SU-DHL-6 (cell line): ENCODE data around the gene ARHGEF28.

Experiments used
- H2AFZ ChIP-seq: fragments of 200-600 bp; sonication (generic); 2 replicates; pipeline ENCODE4 v1.6.1; 2014; ENCODE audit warnings: low read depth, mild to moderate bottlenecking, moderate library complexity, mixed read lengths, antibody characterized with exemption, low read length; ENCODE audit not compliant: severe bottlenecking
- H3F3A ChIP-seq: fragments of 200-600 bp; shearing (Covaris generic); 2 replicates; pipeline ENCODE4 v1.6.0; 2016; ENCODE audit warnings: antibody characterized with exemption, mild to moderate bottlenecking; ENCODE audit not compliant: insufficient read depth
- H3K27ac ChIP-seq: fragments of 200-600 bp; sonication (generic); 2 replicates; pipeline ENCODE4 v1.5.1; 2016; ENCODE audit warnings: low read depth, mild to moderate bottlenecking, low read length, moderate library complexity, mixed read lengths
- H3K27me3 ChIP-seq: fragments of 200-600 bp; sonication (generic), shearing (Covaris generic); 2 replicates; pipeline ENCODE4 v1.6.0; 2014; ENCODE audit warnings: mild to moderate bottlenecking, low read length
- H3K36me3 ChIP-seq: fragments of 200-600 bp; sonication (generic); 2 replicates; pipeline ENCODE4 v1.6.1; 2014; ENCODE audit warnings: mild to moderate bottlenecking, low read length, mixed read lengths
- H3K4me2 ChIP-seq: fragments of 300-600, 200-600 bp; shearing (Covaris generic), sonication (generic); 2 replicates; pipeline ENCODE4 v1.6.0; 2014; ENCODE audit warnings: low read length, low read depth, mild to moderate bottlenecking; ENCODE audit not compliant: poor library complexity, severe bottlenecking
- H3K4me3 ChIP-seq: fragments of 200-600 bp; sonication (generic); 2 replicates; pipeline ENCODE4 v1.5.1; 2014; ENCODE audit warnings: antibody characterized with exemption, low read length, mild to moderate bottlenecking, mixed read lengths; ENCODE audit not compliant: insufficient read depth, poor library complexity, severe bottlenecking
- H3K79me2 ChIP-seq: fragments of 200-600 bp; sonication (generic); 2 replicates; pipeline ENCODE4 v1.6.1; 2014; ENCODE audit warnings: mild to moderate bottlenecking, low read length, moderate library complexity; ENCODE audit not compliant: insufficient read depth
- H3K9ac ChIP-seq: fragments of 200-600 bp; sonication (generic); 2 replicates; pipeline ENCODE4 v1.7.0; 2014; ENCODE audit warnings: mild to moderate bottlenecking, low read length
- H3K9me2 ChIP-seq: fragments of 200-600 bp; sonication (generic); replicated peaks from 2 replicates; pipeline ENCODE4 v1.6.1; 2014; ENCODE audit warnings: low read length; ENCODE audit not compliant: insufficient read depth
- H3K9me3 ChIP-seq: fragments of 200-600 bp; sonication (generic); 2 replicates; pipeline ENCODE4 v1.6.1; 2014; ENCODE audit warnings: low read length, mixed read lengths; ENCODE audit not compliant: insufficient read depth
- H4K20me1 ChIP-seq: fragments of 200-600 bp; sonication (generic); 2 replicates; pipeline ENCODE4 v1.6.1; 2014; ENCODE audit warnings: low read depth, mild to moderate bottlenecking, antibody characterized with exemption, low read length, moderate library complexity, mixed read lengths
- EZH2phosphoT487 ChIP-seq: fragments of 200-600 bp; sonication (generic), shearing (Covaris generic); conservative IDR thresholded peaks from 2 replicates; pipeline ENCODE4 v1.6.1; 2018; ENCODE audit warnings: mild to moderate bottlenecking, antibody characterized with exemption, low read length, moderate library complexity, mixed read lengths
- TF ChIP-seq, protein P1 (sequence below): fragments of 200-600 bp; sonication (generic); IDR thresholded peaks from one replicate; pipeline ENCODE4 v1.5.1; 2017; ENCODE audit warnings: antibody characterized with exemption, mild to moderate bottlenecking, low read length, moderate library complexity; ENCODE audit not compliant: insufficient read depth, poor library complexity, severe bottlenecking

Gene ARHGEF28

GRCh38 chr5:73834693-73835092, 208.7 kb downstream of the ARHGEF28 start:
- Histone ChIP-seq H3K4me3 (no peak overlapping the region), H2AFZ (no peak overlapping the region), H3K27ac (no peak overlapping the region), H3K27me3 (no peaks in the 10 kb centered on the region), H3F3A (no peaks in the 10 kb centered on the region), H3K9me3 (no peaks in the 10 kb centered on the region), H3K4me2 (no peak overlapping the region), H3K9ac (no peak overlapping the region), H3K36me3 (no peaks in the 10 kb centered on the region), H4K20me1 (no peaks in the 10 kb centered on the region), H3K79me2 (no peaks in the 10 kb centered on the region), H3K9me2 (no peaks in the 10 kb centered on the region)
- TF ChIP-seq, protein P1, sequence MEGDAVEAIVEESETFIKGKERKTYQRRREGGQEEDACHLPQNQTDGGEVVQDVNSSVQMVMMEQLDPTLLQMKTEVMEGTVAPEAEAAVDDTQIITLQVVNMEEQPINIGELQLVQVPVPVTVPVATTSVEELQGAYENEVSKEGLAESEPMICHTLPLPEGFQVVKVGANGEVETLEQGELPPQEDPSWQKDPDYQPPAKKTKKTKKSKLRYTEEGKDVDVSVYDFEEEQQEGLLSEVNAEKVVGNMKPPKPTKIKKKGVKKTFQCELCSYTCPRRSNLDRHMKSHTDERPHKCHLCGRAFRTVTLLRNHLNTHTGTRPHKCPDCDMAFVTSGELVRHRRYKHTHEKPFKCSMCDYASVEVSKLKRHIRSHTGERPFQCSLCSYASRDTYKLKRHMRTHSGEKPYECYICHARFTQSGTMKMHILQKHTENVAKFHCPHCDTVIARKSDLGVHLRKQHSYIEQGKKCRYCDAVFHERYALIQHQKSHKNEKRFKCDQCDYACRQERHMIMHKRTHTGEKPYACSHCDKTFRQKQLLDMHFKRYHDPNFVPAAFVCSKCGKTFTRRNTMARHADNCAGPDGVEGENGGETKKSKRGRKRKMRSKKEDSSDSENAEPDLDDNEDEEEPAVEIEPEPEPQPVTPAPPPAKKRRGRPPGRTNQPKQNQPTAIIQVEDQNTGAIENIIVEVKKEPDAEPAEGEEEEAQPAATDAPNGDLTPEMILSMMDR: no peak
- TF ChIP-seq EZH2phosphoT487: no peak

- Histone ChIP-seq H3K36me3 (no peaks in the 10 kb centered on the region), H4K20me1 (no peaks in the 10 kb centered on the region), H3K4me3 (no peak overlapping the region), H3F3A (no peaks in the 10 kb centered on the region), H3K27ac (no peak overlapping the region), H3K9me3 (no peaks in the 10 kb centered on the region), H3K79me2 (no peaks in the 10 kb centered on the region), H3K9ac (no peak overlapping the region), H3K27me3 (no peaks in the 10 kb centered on the region), H2AFZ (no peak overlapping the region), H3K9me2 (no peaks in the 10 kb centered on the region), H3K4me2 (no peak overlapping the region)
- TF ChIP-seq, protein P1: no peak
- no peak for TF ChIP-seq EZH2phosphoT487
Measured at GRCh38 chr5:73835726-73836125, 209.7 kb downstream of the ARHGEF28 start.

DNA sequence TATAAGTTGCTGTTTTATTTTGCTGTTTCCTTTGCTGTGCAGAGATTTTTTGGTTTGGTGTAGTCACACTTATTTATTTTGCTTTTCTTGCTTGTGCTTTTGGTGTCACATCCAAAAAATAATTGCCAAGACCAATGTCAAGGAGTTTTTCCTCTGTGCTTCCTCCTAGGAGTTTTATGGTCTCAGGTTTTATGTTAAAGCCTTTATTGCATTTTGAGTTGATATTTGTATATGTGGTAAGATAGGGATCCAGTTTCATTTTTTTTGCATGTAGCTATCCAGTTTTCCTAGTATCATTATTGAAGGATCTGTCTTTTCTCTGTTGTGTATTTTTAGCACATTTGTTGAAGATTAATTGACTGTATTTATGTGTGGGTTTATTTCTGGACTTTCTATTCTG, 210.6 kb downstream of the ARHGEF28 start:
- H4K20me1 ChIP-seq: no peaks in the 10 kb centered on the region
- no peaks in the 10 kb centered on the region for H3K36me3 ChIP-seq
- TF ChIP-seq EZH2phosphoT487: no peak
- no peaks in the 10 kb centered on the region for H3K27me3 ChIP-seq
- H3K4me2 ChIP-seq: no peak overlapping the region
- H3K27ac ChIP-seq: no peak overlapping the region
- H3F3A ChIP-seq: no peaks in the 10 kb centered on the region
- no peaks in the 10 kb centered on the region for H3K9me3 ChIP-seq
- no peak overlapping the region for H2AFZ ChIP-seq
- no peaks in the 10 kb centered on the region for H3K9me2 ChIP-seq
- H3K9ac ChIP-seq: no peak overlapping the region
- H3K4me3 ChIP-seq: no peak overlapping the region
- no peaks in the 10 kb centered on the region for H3K79me2 ChIP-seq

DNA sequence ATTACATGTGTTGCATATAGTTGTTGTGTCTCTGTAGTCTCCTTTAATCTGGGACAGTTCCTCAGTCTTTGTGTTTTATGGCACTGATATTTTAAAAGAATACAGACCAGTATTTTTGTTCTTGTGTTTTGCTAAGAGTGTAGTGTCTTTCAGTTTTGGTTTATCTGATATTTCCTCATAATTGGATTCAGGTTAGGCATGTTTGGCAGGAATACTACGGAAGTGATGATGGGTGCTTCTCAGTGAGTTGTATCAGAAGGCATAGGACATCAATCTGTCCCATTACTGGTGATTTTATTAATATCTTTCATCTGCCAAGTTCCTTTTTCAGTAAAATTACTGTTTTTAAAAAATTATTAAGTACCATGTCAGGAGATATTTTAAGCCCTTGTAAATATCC, 212.9 kb downstream of the ARHGEF28 start:
- H4K20me1 ChIP-seq: no peaks in the 10 kb centered on the region
- H3K79me2 ChIP-seq: no peaks in the 10 kb centered on the region
- no peaks in the 10 kb centered on the region for H3K27me3 ChIP-seq
- no peak overlapping the region for H2AFZ ChIP-seq
- H3K9ac ChIP-seq: no peak overlapping the region
- H3K36me3 ChIP-seq: no peaks in the 10 kb centered on the region
- H3K4me2 ChIP-seq: no peak overlapping the region
- no peak overlapping the region for H3K27ac ChIP-seq
- H3K9me2 ChIP-seq: no peaks in the 10 kb centered on the region
- TF ChIP-seq, protein P1: no peak
- TF ChIP-seq EZH2phosphoT487: no peak
- no peak overlapping the region for H3K4me3 ChIP-seq
- no peaks in the 10 kb centered on the region for H3F3A ChIP-seq
- no peaks in the 10 kb centered on the region for H3K9me3 ChIP-seq
